ENCODE measurements around the gene TMEM221.

The TMEM221 gene

GRCh38 chr19:17391371-17392151 is 56.9 kb downstream of the TMEM221 start:
- Histone ChIP-seq H3K9ac (ENCODE audit: low read depth, low read length) (peak overlapping the region; percentile 83; the same call in 1 of the 2 replicates), H3K9me3 (ENCODE audit: control insufficient read depth, insufficient read depth, low read length) (no peaks in the 10 kb centered on the region), H3K36me3 (ENCODE audit: insufficient read depth, low read length) (no peaks in the 10 kb centered on the region), H3K4me1 (ENCODE audit: insufficient read depth, low read length) (no peaks in the 10 kb centered on the region; the same call in 1 of the 2 replicates)

- Histone ChIP-seq H3K9ac (ENCODE audit: low read depth, low read length) (peak overlapping the region; percentile 83; the same call in 1 of the 2 replicates), H3K4me1 (ENCODE audit: insufficient read depth, low read length) (no peaks in the 10 kb centered on the region; the same call in 1 of the 2 replicates), H3K9me3 (ENCODE audit: control insufficient read depth, insufficient read depth, low read length) (no peaks in the 10 kb centered on the region), H3K36me3 (ENCODE audit: insufficient read depth, low read length) (no peaks in the 10 kb centered on the region)
Observed at GRCh38 chr19:17390665-17391370, 57.6 kb downstream of the TMEM221 start.

GRCh38 chr19:17389957-17390664 is 58.4 kb downstream of the TMEM221 start:
- Histone ChIP-seq H3K9ac (ENCODE audit: low read depth, low read length) (peak overlapping the region; percentile 83; the same call in 1 of the 2 replicates), H3K9me3 (ENCODE audit: control insufficient read depth, insufficient read depth, low read length) (no peaks in the 10 kb centered on the region), H3K36me3 (ENCODE audit: insufficient read depth, low read length) (no peaks in the 10 kb centered on the region), H3K4me1 (ENCODE audit: insufficient read depth, low read length) (no peaks in the 10 kb centered on the region; the same call in 1 of the 2 replicates)

- no peaks in the 10 kb centered on the region for H3K36me3 ChIP-seq (ENCODE audit: insufficient read depth, low read length)
- H3K9ac ChIP-seq (ENCODE audit: low read depth, low read length), result no peak overlapping the region
- no peaks in the 10 kb centered on the region; the same call in 1 of the 2 replicates for H3K4me1 ChIP-seq (ENCODE audit: insufficient read depth, low read length)
- no peaks in the 10 kb centered on the region for H3K9me3 ChIP-seq (ENCODE audit: control insufficient read depth, insufficient read depth, low read length)
Observed at GRCh38 chr19:17389288-17389687, 59.2 kb downstream of the TMEM221 start.

- H3K36me3 ChIP-seq (ENCODE audit: insufficient read depth, low read length), result no peaks in the 10 kb centered on the region
- peaks cover 6% of the 10 kb centered on the region; the same call in 1 of the 2 replicates for H3K4me1 ChIP-seq (ENCODE audit: insufficient read depth, low read length)
- H3K9me3 ChIP-seq (ENCODE audit: control insufficient read depth, insufficient read depth, low read length), result no peaks in the 10 kb centered on the region
- no peak overlapping the region for H3K9ac ChIP-seq (ENCODE audit: low read depth, low read length)
Observed at GRCh38 chr19:17385878-17386611, 62.4 kb downstream of the TMEM221 start.
